Astrocyte of the spinal cord (primary cell): ENCODE data around the gene CLDN20.
A peak's percentile ranks its signal among the peaks of the same experiment; 100 is the strongest.

ENCODE experiments used
- DNase-seq: peaks from one replicate; pipeline ENCODE4 v3.0.0; 2011; ENCODE audit warnings: low read depth, low spot score
- H3K4me3 ChIP-seq: 2 replicates; pipeline ENCODE4 v1.5.1; 2011; ENCODE audit warnings: low read depth, mild to moderate bottlenecking, low read length, moderate library complexity
- in situ Hi-C: cut with HindIII; loops from 2 replicates; pipeline ENCODE4 v1.10.0; 2017; ENCODE audit warnings: low sequenced_read_pairs
- TF ChIP-seq, protein P1 (sequence below): IDR thresholded peaks from 2 replicates; pipeline ENCODE4 v1.5.1; 2012; ENCODE audit warnings: low read depth, mild to moderate bottlenecking, low read length, inconsistent platforms

CLDN20 gene

DNA sequence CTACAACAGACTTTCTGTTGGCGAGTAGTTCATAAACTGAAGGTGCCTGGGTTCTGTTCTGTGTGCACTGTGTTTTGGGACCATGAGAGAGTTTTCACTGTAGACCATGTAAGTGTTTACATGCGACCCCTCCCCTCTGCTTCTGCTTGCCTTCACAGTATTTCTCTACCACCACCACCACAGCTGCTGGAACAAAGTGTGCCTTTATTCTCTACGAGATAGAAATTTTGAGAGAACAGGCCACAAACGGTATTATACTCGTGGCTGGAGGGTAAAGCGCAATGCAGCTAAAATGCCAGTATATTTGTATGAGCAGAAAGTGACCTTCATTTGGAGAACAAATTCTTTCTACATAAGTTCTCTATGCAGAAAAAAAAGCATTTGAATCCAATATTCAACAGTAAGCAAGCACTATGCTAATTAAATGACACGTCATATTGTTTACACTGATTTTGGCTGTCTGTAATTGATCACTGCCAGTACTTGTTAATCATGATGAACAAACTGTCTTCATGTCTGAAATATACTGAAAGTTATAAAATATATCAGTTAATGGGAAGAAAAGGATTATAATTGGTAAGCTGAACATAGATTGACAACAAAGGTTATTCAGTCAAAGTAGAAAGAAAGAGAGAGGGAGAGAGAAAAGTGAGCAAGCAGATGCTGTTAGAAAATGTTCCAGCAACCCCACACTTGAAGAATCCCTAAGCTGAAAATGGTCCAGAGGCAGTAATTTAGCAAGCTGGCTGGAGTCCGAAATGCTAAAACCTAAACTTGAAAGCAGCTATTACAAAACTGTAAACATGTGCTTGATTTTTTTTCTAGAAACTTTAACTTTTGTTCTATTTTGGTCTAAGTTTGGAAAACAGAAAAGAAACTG is 8.8 kb downstream of the CLDN20 start:
- no peak overlapping the region for H3K4me3 ChIP-seq
- no peak for DNase-seq
- in situ Hi-C loops: no loop called here
- TF ChIP-seq, protein P1, sequence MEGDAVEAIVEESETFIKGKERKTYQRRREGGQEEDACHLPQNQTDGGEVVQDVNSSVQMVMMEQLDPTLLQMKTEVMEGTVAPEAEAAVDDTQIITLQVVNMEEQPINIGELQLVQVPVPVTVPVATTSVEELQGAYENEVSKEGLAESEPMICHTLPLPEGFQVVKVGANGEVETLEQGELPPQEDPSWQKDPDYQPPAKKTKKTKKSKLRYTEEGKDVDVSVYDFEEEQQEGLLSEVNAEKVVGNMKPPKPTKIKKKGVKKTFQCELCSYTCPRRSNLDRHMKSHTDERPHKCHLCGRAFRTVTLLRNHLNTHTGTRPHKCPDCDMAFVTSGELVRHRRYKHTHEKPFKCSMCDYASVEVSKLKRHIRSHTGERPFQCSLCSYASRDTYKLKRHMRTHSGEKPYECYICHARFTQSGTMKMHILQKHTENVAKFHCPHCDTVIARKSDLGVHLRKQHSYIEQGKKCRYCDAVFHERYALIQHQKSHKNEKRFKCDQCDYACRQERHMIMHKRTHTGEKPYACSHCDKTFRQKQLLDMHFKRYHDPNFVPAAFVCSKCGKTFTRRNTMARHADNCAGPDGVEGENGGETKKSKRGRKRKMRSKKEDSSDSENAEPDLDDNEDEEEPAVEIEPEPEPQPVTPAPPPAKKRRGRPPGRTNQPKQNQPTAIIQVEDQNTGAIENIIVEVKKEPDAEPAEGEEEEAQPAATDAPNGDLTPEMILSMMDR: no peak

DNA sequence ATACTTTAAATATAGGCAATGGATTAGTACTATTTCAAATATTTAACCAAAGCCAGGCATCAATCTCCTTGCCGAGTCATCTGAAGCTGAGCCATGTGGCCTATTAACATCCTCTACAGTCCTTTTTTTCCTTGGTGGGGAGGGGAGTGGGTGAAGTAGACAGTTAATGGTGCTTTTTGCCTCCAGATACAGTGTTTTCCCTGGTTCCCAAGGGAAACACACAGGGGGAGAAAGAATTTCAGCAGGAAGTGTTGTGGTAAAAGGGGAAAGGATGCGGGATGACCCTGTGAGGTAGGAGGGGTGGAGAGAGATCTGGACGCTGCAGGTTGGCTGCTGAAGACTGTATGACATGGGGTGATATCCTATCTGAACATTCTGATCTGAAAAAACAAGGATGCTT is 9.6 kb downstream of the CLDN20 start:
- peak; percentile 97 for DNase-seq
- TF ChIP-seq, protein P1: no peak
- in situ Hi-C loops: no loop called here
- H3K4me3 ChIP-seq: no peak overlapping the region

DNA sequence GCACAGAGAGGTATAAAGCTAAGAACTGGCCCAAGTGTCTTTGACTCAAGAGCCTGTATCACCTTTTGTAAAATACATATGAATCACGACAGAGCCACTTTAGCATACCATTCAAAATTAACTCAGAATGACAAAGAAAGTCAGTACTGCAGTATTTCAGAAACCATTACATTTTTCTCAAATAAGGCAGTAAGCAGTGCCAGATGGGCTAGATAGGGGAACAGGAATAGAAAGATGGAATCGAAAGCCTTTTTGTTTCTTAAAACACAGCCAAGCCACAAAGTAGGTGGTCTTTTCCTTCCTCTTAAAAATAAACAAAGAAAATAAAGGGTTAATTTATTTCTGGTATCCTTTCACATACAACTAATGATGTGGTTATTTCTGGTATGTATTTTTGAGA is 10.3 kb downstream of the CLDN20 start:
- TF ChIP-seq, protein P1: no peak
- DNase-seq: peak; percentile 58
- no peak overlapping the region for H3K4me3 ChIP-seq
- in situ Hi-C loops: no loop called here

DNA sequence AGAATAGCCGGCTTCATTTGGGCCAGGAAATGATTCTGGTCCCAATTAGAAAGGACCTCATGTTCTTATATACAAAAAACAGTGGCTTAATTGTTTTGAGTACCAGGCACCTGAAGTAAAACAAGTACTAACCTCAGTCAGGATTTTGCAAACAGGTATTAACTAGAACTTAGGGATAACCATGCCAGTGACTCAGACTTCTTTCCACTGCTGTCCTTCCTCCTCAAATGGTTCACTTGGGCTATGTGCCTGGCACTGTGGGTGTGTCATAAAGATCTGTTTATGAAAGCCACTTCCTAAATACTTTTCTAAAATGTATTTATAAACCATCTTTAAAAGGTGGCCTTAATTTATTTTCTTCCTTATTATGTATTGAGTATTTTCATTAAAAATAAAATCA is 10.7 kb downstream of the CLDN20 start:
- DNase-seq: peak; percentile 56
- TF ChIP-seq, protein P1: no peak
- in situ Hi-C loops: no loop called here
- no peak overlapping the region for H3K4me3 ChIP-seq

DNA sequence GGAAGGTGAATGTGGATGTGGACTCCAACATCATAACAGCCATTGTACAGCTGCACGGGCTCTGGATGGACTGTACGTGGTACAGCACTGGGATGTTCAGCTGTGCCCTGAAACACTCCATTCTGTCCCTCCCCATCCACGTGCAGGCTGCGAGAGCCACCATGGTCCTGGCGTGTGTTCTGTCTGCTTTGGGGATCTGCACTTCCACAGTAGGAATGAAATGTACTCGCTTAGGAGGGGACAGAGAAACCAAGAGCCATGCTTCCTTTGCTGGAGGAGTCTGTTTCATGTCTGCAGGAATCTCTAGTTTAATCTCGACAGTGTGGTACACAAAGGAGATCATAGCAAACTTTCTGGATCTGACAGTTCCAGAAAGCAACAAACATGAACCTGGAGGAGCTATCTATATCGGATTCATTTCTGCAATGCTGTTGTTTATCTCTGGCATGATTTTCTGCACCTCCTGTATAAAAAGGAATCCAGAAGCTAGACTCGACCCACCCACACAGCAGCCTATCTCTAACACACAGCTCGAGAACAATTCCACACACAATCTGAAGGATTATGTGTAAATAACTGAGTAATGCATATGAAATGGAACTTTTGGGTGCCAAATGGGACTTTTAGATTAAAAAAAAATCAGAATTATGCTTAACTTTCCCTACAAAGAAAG is 12.1 kb downstream of the CLDN20 start:
- TF ChIP-seq, protein P1: no peak
- DNase-seq: no peak
- in situ Hi-C loops: no loop called here
- no peak overlapping the region for H3K4me3 ChIP-seq

DNA sequence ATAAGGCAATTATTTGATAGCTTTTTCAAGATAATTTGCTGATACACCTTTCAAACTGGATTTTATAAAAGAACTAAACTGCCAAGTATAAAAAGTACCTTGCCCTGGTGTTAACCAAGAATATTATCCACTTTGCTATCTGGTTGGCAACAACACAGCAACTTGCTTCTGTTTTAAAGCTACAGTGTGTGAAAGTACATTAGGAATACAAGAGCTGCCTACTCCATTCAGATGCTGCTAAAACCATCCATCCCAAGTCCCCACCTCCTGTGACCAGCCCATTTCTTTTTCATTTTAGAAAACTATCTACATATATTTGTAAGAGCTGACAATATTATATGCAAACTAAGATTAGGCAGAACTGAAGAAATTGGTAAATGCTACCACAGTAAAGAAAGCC is 12.8 kb downstream of the CLDN20 start:
- no peak for DNase-seq
- H3K4me3 ChIP-seq: no peak overlapping the region
- TF ChIP-seq, protein P1: no peak
- in situ Hi-C loops: no loop called here
